K562 (cell line): ENCODE results near the gene KIZ. TPM values are rescaled to one million over a fixed set of nuclear protein-coding genes. Genes with fewer than 3 reads are reported as not detected.

Experiments
- ATAC-seq: fragments of 200-7000 bp; cut with Tn5 transposase; 3 replicates; pipeline ENCODE4 v1.9.1; 2020; ENCODE audit warnings: moderate library complexity
- BruUV-seq: library from RNA; stranded (reverse); fragments of 400-500 nt; replicated peaks from 2 replicates; lab custom pipeline; 2021; lab: Mats Ljungman, UMichigan
- CTCF ChIA-PET: fragments of 300-600 bp; formaldehyde crosslinking; extraction: SDS; loops from one replicate; lab custom pipeline; 2021; ENCODE audit warnings: low intra/inter-chr PET ratio; lab: Yijun Ruan, JAX
- POLR2A ChIA-PET: fragments of 300-600, 350-650 bp; sonication (Branson Sonifier 250); formaldehyde crosslinking; extraction: SDS; loops from one replicate; lab custom pipeline; 2021; ENCODE audit warnings: antibody characterized with exemption, inconsistent platforms; lab: Yijun Ruan, JAX
- DNase-seq, 4 experiments: peaks; one replicate each; pipeline versions ENCODE4 v3.0.0 to v3.0.0-alpha.2; 2011 to 2018; ENCODE audit warnings: low spot score in 3 of 4, mixed read lengths in 3 of 4; ENCODE audit errors: extremely low read depth in 1 of 4
- FAIRE-seq: peaks from 2 replicates; lab custom pipeline; 2011; peaks lifted over from hg19 to GRCh38; lab: Jason Lieb, UNC
- H2AFZ ChIP-seq: 2 replicates; pipeline ENCODE4 v1.6.0; 2011; ENCODE audit warnings: low read depth, low read length, control low read depth, inconsistent platforms
- H3K27ac ChIP-seq: fragments of 200-600 bp; 3 replicates; pipeline ENCODE4 v1.8.0; 2011; ENCODE audit warnings: low read depth, mild to moderate bottlenecking, control low read depth, inconsistent platforms, low read length, moderate library complexity, mixed read lengths; ENCODE audit errors: extremely low read depth
- H3K27me3 ChIP-seq, 2 experiments: fragments of 300-600 bp in 1 of 2; 2 replicates in 1 of 2; 3 replicates in 1 of 2; pipeline versions ENCODE4 v1.6.0 to v1.8.0; 2011; ENCODE audit warnings: inconsistent platforms in 2 of 2, low read length in 2 of 2, mild to moderate bottlenecking in 1 of 2, mixed read lengths in 1 of 2, moderate library complexity in 1 of 2; ENCODE audit not compliant: control insufficient read depth in 2 of 2, insufficient read depth in 2 of 2
- H3K36me3 ChIP-seq: fragments of 300-600 bp; 3 replicates; pipeline ENCODE4 v1.8.0; 2011; ENCODE audit warnings: mild to moderate bottlenecking, low read length, inconsistent platforms; ENCODE audit not compliant: control insufficient read depth, insufficient read depth
- H3K4me1 ChIP-seq, 2 experiments: fragments of 200-600 bp in 1 of 2; replicated peaks in 1 of 2; 2 replicates in 1 of 2; 3 replicates in 1 of 2; pipeline versions ENCODE4 v1.5.1 to v1.8.0; 2011; ENCODE audit warnings: inconsistent platforms in 2 of 2, low read length in 2 of 2, mild to moderate bottlenecking in 1 of 2, mixed read lengths in 1 of 2, moderate library complexity in 1 of 2; ENCODE audit not compliant: control insufficient read depth in 2 of 2, insufficient read depth in 2 of 2
- H3K4me2 ChIP-seq: 2 replicates; pipeline ENCODE4 v1.6.1; 2011; ENCODE audit warnings: low read length, control low read depth, inconsistent platforms, mixed read lengths; ENCODE audit not compliant: insufficient read depth
- H3K4me3 ChIP-seq: fragments of 200-600 bp; sonication (generic), shearing (Covaris generic); 2 replicates; pipeline ENCODE4 v1.5.1; 2016; ENCODE audit warnings: control low read depth, inconsistent platforms
- H3K79me2 ChIP-seq: fragments of 200-600 bp; 3 replicates; pipeline ENCODE4 v1.8.0; 2011; ENCODE audit warnings: low read length, inconsistent platforms; ENCODE audit not compliant: control insufficient read depth, insufficient read depth
- H3K9ac ChIP-seq, 2 experiments: 2 replicates each; pipeline versions ENCODE4 v1.6.0 to v1.6.1; 2011; ENCODE audit warnings: low read depth in 2 of 2, low read length in 2 of 2, control low read depth in 1 of 2, inconsistent platforms in 1 of 2, mild to moderate bottlenecking in 1 of 2, mixed read lengths in 1 of 2; ENCODE audit not compliant: insufficient read depth in 1 of 2
- H3K9me1 ChIP-seq: one replicate; pipeline ENCODE4 v1.6.0; 2011; ENCODE audit warnings: inconsistent platforms, mild to moderate bottlenecking, low read length, moderate library complexity; ENCODE audit not compliant: control insufficient read depth, insufficient read depth
- H3K9me3 ChIP-seq: replicated peaks from 2 replicates; pipeline ENCODE4 v1.5.1; 2011; ENCODE audit warnings: low read depth, low read length, inconsistent platforms; ENCODE audit not compliant: control insufficient read depth, insufficient read depth
- H4K20me1 ChIP-seq: replicated peaks from 2 replicates; pipeline ENCODE4 v1.6.1; 2011; ENCODE audit warnings: low read length, inconsistent platforms, mixed read lengths; ENCODE audit not compliant: control insufficient read depth, insufficient read depth
- ARID2 ChIP-seq: fragments of 450-650 bp; IDR thresholded peaks from 2 replicates; pipeline ENCODE4 v1.6.1; 2017; ENCODE audit warnings: antibody characterized with exemption, mild to moderate bottlenecking
- BCL6 ChIP-seq: fragments of 250-450 bp; sonication (Bioruptor Pico); IDR thresholded peaks from 2 replicates; pipeline ENCODE4 v1.4.0; 2020
- HDAC1 ChIP-seq, 2 experiments: fragments of 450-650 bp; IDR thresholded peaks; 2 replicates each; pipeline ENCODE4 v1.6.1; 2016 to 2017; ENCODE audit warnings: inconsistent platforms in 1 of 2, mild to moderate bottlenecking in 1 of 2, moderate library complexity in 1 of 2
- HNRNPK ChIP-seq: fragments of 200-400 bp; formaldehyde crosslinking; IDR thresholded peaks from one replicate; pipeline ENCODE4 v1.6.1; 2018; ENCODE audit warnings: mild to moderate bottlenecking, low read depth, low read length; ENCODE audit not compliant: poor library complexity, severe bottlenecking
- MCM2 ChIP-seq: fragments of 450-650 bp; IDR thresholded peaks from 2 replicates; pipeline ENCODE4 v1.6.1; 2017; ENCODE audit warnings: low read depth, mild to moderate bottlenecking
- POU5F1 ChIP-seq: fragments of 150-350 bp; IDR thresholded peaks from 2 replicates; pipeline ENCODE4 v1.6.1; 2014; ENCODE audit warnings: borderline replicate concordance, low read length, low read depth, mild to moderate bottlenecking; ENCODE audit not compliant: partially characterized antibody
- RB1 ChIP-seq: fragments of 450-650 bp; IDR thresholded peaks from 2 replicates; pipeline ENCODE4 v1.6.1; 2017; ENCODE audit warnings: low read depth, mild to moderate bottlenecking
- ZNF143 ChIP-seq: sonication (generic); formaldehyde crosslinking; IDR thresholded peaks from 2 replicates; pipeline ENCODE4 v1.9.0; 2022; ENCODE audit warnings: mild to moderate bottlenecking, missing genetic modification reagents
- ZNF174 ChIP-seq: fragments of 250-450 bp; sonication (Bioruptor Pico); IDR thresholded peaks from 2 replicates; pipeline ENCODE4 v1.4.0; 2020; ENCODE audit warnings: mild to moderate bottlenecking
- ZNF274 ChIP-seq: IDR thresholded peaks from 2 replicates; pipeline ENCODE4 v1.6.1; 2011; ENCODE audit warnings: low read depth, mild to moderate bottlenecking, low read length, moderate library complexity, borderline replicate concordance
- ZNF445 ChIP-seq: fragments of 250-450 bp; sonication (Bioruptor Pico); IDR thresholded peaks from 2 replicates; pipeline ENCODE4 v1.4.0; 2020; ENCODE audit warnings: low read depth, mild to moderate bottlenecking, moderate library complexity
- ZNF76 ChIP-seq: fragments of 250-450 bp; sonication (Bioruptor Pico); IDR thresholded peaks from 2 replicates; pipeline ENCODE4 v1.4.0; 2020; ENCODE audit warnings: mild to moderate bottlenecking, moderate library complexity, borderline replicate concordance
- WGBS: fragments of 100-300 bp; shearing (Covaris generic); methylation state at CpG from one replicate; pipeline ENCODE4 v1.1.6; 2016; ENCODE audit warnings: low coverage, mixed read lengths; ENCODE audit not compliant: insufficient coverage; ENCODE audit errors: missing lambda C conversion rate; 5-methylcytosine and 5-hydroxymethylcytosine counted together
- in situ Hi-C: fragments of 300-500 bp; cut with MboI; formaldehyde crosslinking; loops from 4 replicates; pipeline ENCODE4 v1.15.0; 2018; ENCODE audit warnings: inconsistent platforms, mixed read lengths
- intact Hi-C: fragments of 100-400 bp; cut with micrococcal nuclease; formaldehyde crosslinking; loops from 2 replicates; pipeline ENCODE4 v1.14.2; 2022
- polyA plus RNA-seq, 8 experiments: library from polyadenylated mRNA; depleted of rRNA in 4 of 8; stranded (reverse) in 5 of 8; unstranded in 3 of 8; fragments of >200 nt; fragmentation: Nextera tagmentation in 2 of 8; fragmentation: Illumina TruSeq in 1 of 8; extraction: Ambion mirVana in 2 of 8; extraction: Trizol in 1 of 8; gene quantifications; 2 replicates each; pipeline versions ENCODE4 v1.2.1 to v1.2.3, GENCODE V29; 2011 to 2014; ENCODE audit warnings: inconsistent platforms in 1 of 8, missing spikeins in 1 of 8
- total RNA-seq, 7 experiments: library from RNA; depleted of rRNA in 6 of 7; stranded (reverse); fragments of >200 nt in 6 of 7; fragmentation: Illumina TruSeq in 2 of 7; extraction: Trizol in 2 of 7; gene quantifications; 2 replicates each; pipeline versions ENCODE4 v1.2.1 to v1.2.3, GENCODE V29; 2011 to 2021; ENCODE audit warnings: low replicate concordance in 1 of 7

Gene KIZ
- total and polyA plus RNA-seq, 9 of the 15 experiments (the other 6 are each of a cell fraction or from before 2014, with no cell fraction given), result 4.9 to 21.1 (median 13.5) TPM

- H3K9me1 ChIP-seq, result no peaks in the 10 kb centered on the region
- CTCF ChIA-PET, result no interaction called here
- no peaks in the 10 kb centered on the region for H3K79me2 ChIP-seq
- in situ Hi-C loops, result no loop called here
- H3K27me3 ChIP-seq, result no peaks in the 10 kb centered on the region
- DNase-seq, result no peak
- H4K20me1 ChIP-seq, result no peaks in the 10 kb centered on the region
- intact Hi-C loops, result loop anchor here (5.0 to 10.0 kb wide), 2 partner anchors 175 to 368 kb away; no protein-coding TSS in a partner anchor
- FAIRE-seq, result no peak
- H3K9me3 ChIP-seq, result no peaks in the 10 kb centered on the region
- 69% methylated on average over 3 of the region's 3 CpGs for WGBS
- H3K4me1 ChIP-seq, result no peaks in the 10 kb centered on the region
- H3K9ac ChIP-seq, result no peak overlapping the region
- no peak overlapping the region for H3K4me2 ChIP-seq
- ATAC-seq, result no peak
- no peak overlapping the region for H2AFZ ChIP-seq
- no peak overlapping the region for H3K27ac ChIP-seq
- TF ChIP-seq ZNF174 (CRISPR knock-in tag), result no peak
- TF ChIP-seq POU5F1, result no peak
- TF ChIP-seq ZNF274, result no peak
- no peak for TF ChIP-seq ZNF143 (CRISPR knock-in tag)
- TF ChIP-seq HNRNPK, result no peak
- no peak for TF ChIP-seq RB1
- TF ChIP-seq MCM2, result no peak
- TF ChIP-seq BCL6, result no peak
- no peak for TF ChIP-seq ARID2
- TF ChIP-seq ZNF76, result no peak
- TF ChIP-seq HDAC1 (IDR thresholded peaks at IDR 0.05), result no peak
- no peak for TF ChIP-seq ZNF445 (CRISPR knock-in tag)
- POLR2A ChIA-PET, result interaction anchor here (0.8 kb wide), 1 partner anchor 266 kb away, joined by 3 read pairs; no protein-coding TSS in a partner anchor
- BruUV-seq, result no TSS peak
- H3K4me3 ChIP-seq, result no peak overlapping the region
- no peaks in the 10 kb centered on the region for H3K36me3 ChIP-seq
These were observed 104.3 kb downstream of the KIZ start for GRCh38 chr20:21230220-21230619.
